Parathyroid adenoma (tissue), 2 donors: Measurements from ENCODE around the gene PLSCR5.

Experiments
- H2AFZ ChIP-seq: fragments of 300-600 bp; sonication (generic); one replicate; pipeline ENCODE4 v1.7.0; 2017; ENCODE audit warnings: antibody characterized with exemption, mild to moderate bottlenecking
- H3K27ac ChIP-seq: fragments of 300-600 bp; sonication (generic); one replicate; pipeline ENCODE4 v1.7.0; 2017
- H3K27me3 ChIP-seq: fragments of 300-600 bp; sonication (generic); one replicate; pipeline ENCODE4 v1.7.0; 2017; ENCODE audit warnings: low read length; ENCODE audit not compliant: control insufficient read depth, insufficient read depth
- H3K36me3 ChIP-seq: fragments of 300-600 bp; sonication (generic); one replicate; pipeline ENCODE4 v1.7.0; 2017; ENCODE audit warnings: low read length; ENCODE audit not compliant: control insufficient read depth, insufficient read depth
- H3K4me1 ChIP-seq: fragments of 300-600 bp; sonication (generic); one replicate; pipeline ENCODE4 v1.7.0; 2017; ENCODE audit warnings: control low read depth
- H3K4me2 ChIP-seq: fragments of 300-600 bp; sonication (generic); one replicate; pipeline ENCODE4 v1.7.0; 2017; ENCODE audit warnings: low read length
- H3K4me3 ChIP-seq: fragments of 300-600 bp; sonication (generic); one replicate; pipeline ENCODE4 v1.7.0; 2017; ENCODE audit warnings: low read depth, low read length
- H3K79me2 ChIP-seq: fragments of 300-600 bp; sonication (generic); one replicate; pipeline ENCODE4 v1.7.0; 2017; ENCODE audit warnings: control low read depth
- H3K9ac ChIP-seq: fragments of 300-600 bp; sonication (generic); one replicate; pipeline ENCODE4 v1.7.0; 2017; ENCODE audit warnings: mild to moderate bottlenecking
- H3K9me3 ChIP-seq: fragments of 300-600 bp; sonication (generic); one replicate; pipeline ENCODE4 v1.7.0; 2017; ENCODE audit warnings: low read length; ENCODE audit not compliant: control insufficient read depth
- TF ChIP-seq, protein P1 (sequence below): fragments of 300-600 bp; sonication (generic); IDR thresholded peaks from one replicate; pipeline ENCODE4 v1.7.0; 2017; ENCODE audit warnings: antibody characterized with exemption, mild to moderate bottlenecking
- donor health status: primary hyperparathyroidism.

The PLSCR5 gene

DNA sequence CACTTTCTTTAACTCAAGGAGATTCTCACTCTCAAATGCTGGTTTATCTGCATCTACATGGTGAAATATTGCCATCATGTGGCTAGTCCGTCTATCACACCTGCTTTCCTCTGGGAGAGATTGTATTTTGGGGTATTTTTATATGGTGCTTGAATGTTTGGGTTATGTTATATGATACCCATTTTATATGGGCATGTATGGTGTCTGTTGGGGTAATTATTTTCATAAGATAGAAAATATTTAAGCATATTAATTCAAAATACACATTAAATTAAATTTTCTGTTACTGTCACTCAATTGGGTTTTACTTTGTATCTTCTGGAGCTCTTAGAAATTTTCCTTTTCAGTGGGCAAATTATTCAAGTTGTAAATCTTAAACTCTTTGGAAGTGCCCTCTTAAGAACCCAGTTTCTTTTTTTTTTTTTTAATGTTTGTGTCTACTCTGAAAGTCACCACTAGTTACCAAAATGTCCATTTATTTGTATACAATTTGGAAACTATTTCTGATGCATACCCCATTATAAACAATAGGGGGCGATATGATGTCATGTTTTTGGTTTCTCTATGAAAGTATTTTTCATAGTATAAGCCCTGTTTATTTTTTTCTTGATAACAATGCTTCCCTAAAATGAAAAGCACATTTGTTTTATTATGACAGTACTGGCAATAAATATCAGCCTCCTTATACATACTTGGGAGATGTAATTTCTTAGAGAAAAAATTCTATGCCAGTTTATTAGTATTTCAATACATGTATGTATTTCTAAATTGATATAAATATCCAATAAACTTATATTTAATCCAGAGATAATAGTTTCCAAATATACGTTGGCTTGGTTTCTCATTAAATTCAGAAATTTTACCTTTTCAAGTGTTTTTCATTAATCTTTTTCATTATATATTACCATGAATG, 36.1 kb upstream of the PLSCR5 start:
- Histone ChIP-seq H3K4me3 (no peak overlapping the region), H3K36me3 (no peaks in the 10 kb centered on the region), H3K27ac (no peak overlapping the region), H3K79me2 (no peaks in the 10 kb centered on the region), H3K9ac (no peak overlapping the region), H3K27me3 (no peaks in the 10 kb centered on the region), H2AFZ (no peak overlapping the region), H3K4me2 (no peak overlapping the region), H3K4me1 (no peaks in the 10 kb centered on the region), H3K9me3 (no peaks in the 10 kb centered on the region)
- TF ChIP-seq, protein P1, sequence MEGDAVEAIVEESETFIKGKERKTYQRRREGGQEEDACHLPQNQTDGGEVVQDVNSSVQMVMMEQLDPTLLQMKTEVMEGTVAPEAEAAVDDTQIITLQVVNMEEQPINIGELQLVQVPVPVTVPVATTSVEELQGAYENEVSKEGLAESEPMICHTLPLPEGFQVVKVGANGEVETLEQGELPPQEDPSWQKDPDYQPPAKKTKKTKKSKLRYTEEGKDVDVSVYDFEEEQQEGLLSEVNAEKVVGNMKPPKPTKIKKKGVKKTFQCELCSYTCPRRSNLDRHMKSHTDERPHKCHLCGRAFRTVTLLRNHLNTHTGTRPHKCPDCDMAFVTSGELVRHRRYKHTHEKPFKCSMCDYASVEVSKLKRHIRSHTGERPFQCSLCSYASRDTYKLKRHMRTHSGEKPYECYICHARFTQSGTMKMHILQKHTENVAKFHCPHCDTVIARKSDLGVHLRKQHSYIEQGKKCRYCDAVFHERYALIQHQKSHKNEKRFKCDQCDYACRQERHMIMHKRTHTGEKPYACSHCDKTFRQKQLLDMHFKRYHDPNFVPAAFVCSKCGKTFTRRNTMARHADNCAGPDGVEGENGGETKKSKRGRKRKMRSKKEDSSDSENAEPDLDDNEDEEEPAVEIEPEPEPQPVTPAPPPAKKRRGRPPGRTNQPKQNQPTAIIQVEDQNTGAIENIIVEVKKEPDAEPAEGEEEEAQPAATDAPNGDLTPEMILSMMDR, result peak; percentile 34

DNA sequence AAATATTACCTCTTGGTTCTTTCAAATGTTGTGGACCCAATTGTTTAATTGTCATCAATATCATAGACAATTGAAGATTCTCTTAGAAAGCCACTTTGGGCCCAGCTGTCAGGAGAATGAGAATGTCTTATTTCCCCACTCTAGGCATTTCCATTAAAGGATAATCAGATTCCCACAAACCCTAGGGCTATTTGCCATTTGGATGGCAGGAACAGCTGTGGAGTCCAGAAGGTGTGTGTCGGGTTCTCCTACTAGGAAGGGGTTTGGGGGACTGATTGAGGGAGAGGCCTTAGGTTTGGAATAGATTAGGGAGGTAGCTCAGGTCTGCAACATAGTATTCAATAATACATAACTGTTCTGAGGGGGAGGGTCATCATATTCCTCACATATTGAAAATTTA, 35.2 kb upstream of the PLSCR5 start:
- Histone ChIP-seq H3K79me2 (no peaks in the 10 kb centered on the region), H3K27ac (no peak overlapping the region), H3K4me3 (no peak overlapping the region), H2AFZ (no peak overlapping the region), H3K27me3 (no peaks in the 10 kb centered on the region), H3K4me2 (no peak overlapping the region), H3K9ac (no peak overlapping the region), H3K9me3 (no peaks in the 10 kb centered on the region), H3K4me1 (no peaks in the 10 kb centered on the region), H3K36me3 (no peaks in the 10 kb centered on the region)
- TF ChIP-seq, protein P1, result no peak

DNA sequence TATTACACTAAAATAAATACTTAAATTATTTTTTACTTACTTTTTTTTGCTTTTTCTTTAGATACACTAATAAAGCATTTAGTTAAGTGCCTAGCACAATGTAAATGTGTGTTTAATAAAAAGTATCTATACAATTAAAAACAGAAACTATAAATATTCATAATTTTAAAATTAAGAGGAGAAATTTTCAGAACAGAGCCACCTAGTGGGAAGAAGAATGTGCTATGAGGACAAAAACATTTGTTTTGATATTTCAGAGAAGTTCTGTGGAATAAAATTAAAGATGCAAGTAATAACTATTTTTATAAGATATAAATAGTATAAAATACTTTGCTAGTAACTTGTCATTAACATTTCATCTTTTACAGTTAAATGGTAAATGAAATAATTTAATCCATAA, 33.6 kb upstream of the PLSCR5 start:
- TF ChIP-seq, protein P1, result no peak
- Histone ChIP-seq H3K36me3 (no peaks in the 10 kb centered on the region), H2AFZ (no peak overlapping the region), H3K27ac (no peak overlapping the region), H3K4me1 (no peaks in the 10 kb centered on the region), H3K9me3 (no peaks in the 10 kb centered on the region), H3K9ac (no peak overlapping the region), H3K27me3 (no peaks in the 10 kb centered on the region), H3K79me2 (no peaks in the 10 kb centered on the region), H3K4me3 (no peak overlapping the region), H3K4me2 (no peak overlapping the region)

DNA sequence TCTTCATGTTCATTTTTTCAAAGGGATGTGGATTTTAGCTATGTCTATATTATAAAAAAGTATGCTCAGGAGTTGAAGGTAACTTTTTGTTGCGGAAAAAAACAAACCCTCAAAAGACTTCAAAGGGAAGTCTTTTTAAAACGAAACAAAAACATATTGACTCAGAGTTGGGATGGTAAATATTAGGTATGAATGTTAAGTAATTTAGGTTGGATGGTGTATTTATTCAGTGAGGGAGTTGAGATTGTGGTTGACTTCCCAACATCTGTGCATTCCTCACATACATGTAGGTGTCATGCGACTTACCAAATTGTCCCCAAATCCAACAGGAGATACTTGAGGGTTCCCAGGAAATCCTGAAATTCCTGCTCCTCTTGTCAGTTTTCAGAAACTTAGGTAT, 32.7 kb upstream of the PLSCR5 start:
- TF ChIP-seq, protein P1, result no peak
- Histone ChIP-seq H3K27me3 (no peaks in the 10 kb centered on the region), H3K36me3 (no peaks in the 10 kb centered on the region), H3K79me2 (no peaks in the 10 kb centered on the region), H3K4me3 (no peak overlapping the region), H2AFZ (no peak overlapping the region), H3K27ac (no peak overlapping the region), H3K4me2 (no peak overlapping the region), H3K9me3 (no peaks in the 10 kb centered on the region), H3K4me1 (no peaks in the 10 kb centered on the region), H3K9ac (no peak overlapping the region)

DNA sequence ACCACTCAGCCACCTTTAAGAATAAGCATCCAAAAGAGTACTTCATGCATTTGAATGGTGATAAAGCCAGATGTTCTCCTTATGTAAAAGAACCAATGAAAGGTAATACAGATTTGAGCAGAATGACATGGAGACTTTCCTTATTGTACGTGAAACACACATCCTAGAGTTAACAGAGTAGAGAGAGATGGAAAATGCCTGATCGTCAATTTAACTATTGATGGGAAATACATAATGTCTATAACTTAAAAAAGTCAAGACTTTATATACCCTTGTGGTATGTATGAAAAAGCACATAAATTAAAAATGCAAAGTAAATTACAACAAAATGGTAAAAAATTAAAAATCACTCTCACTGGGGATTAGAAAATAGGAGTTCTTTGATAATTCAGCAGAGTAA, 31.7 kb upstream of the PLSCR5 start:
- H3K9me3 ChIP-seq, result no peaks in the 10 kb centered on the region
- no peak overlapping the region for H3K9ac ChIP-seq
- H3K79me2 ChIP-seq, result no peaks in the 10 kb centered on the region
- H3K4me1 ChIP-seq, result no peaks in the 10 kb centered on the region
- TF ChIP-seq, protein P1, result no peak
- H3K27ac ChIP-seq, result no peak overlapping the region
- no peaks in the 10 kb centered on the region for H3K27me3 ChIP-seq
- no peak overlapping the region for H3K4me3 ChIP-seq
- no peaks in the 10 kb centered on the region for H3K36me3 ChIP-seq
- H2AFZ ChIP-seq, result no peak overlapping the region
- H3K4me2 ChIP-seq, result no peak overlapping the region
